HepG2 (cell line): ENCODE results near the gene CDHR5. TPM values are rescaled to one million over a fixed set of nuclear protein-coding genes. Genes with fewer than 3 reads are reported as not detected.
A peak's percentile ranks its signal among the peaks of the same experiment; 100 is the strongest.

ENCODE experiments used
- ARID4A ChIP-seq: sonication (generic); formaldehyde crosslinking; IDR thresholded peaks from 2 replicates; pipeline ENCODE4 v1.5.0; 2020; ENCODE audit warnings: mild to moderate bottlenecking, missing genetic modification reagents, borderline replicate concordance
- DNMT1 ChIP-seq: sonication (generic); formaldehyde crosslinking; IDR thresholded peaks from 2 replicates; pipeline ENCODE4 v1.5.1; 2020; ENCODE audit warnings: mild to moderate bottlenecking, missing genetic modification reagents
- DR1 ChIP-seq: sonication (generic); formaldehyde crosslinking; IDR thresholded peaks from 2 replicates; pipeline ENCODE4 v1.8.0; 2021; ENCODE audit warnings: mild to moderate bottlenecking, missing genetic modification reagents, inconsistent platforms
- GFI1 ChIP-seq: sonication (generic); formaldehyde crosslinking; IDR thresholded peaks from 2 replicates; pipeline ENCODE4 v1.5.0; 2020; ENCODE audit warnings: missing genetic modification reagents, mild to moderate bottlenecking, borderline replicate concordance
- KIAA2018 ChIP-seq: sonication (generic); formaldehyde crosslinking; IDR thresholded peaks from 2 replicates; pipeline ENCODE4 v1.5.0; 2020; ENCODE audit warnings: mild to moderate bottlenecking, missing genetic modification reagents, borderline replicate concordance
- PITX1 ChIP-seq: sonication (generic); formaldehyde crosslinking; IDR thresholded peaks from 2 replicates; pipeline ENCODE4 v1.5.1; 2020; ENCODE audit warnings: mild to moderate bottlenecking, missing genetic modification reagents
- POLR2G ChIP-seq: fragments of 200-400 bp; formaldehyde crosslinking; IDR thresholded peaks from 2 replicates; pipeline ENCODE4 v1.6.1; 2018; ENCODE audit warnings: mild to moderate bottlenecking, low read depth, low read length, moderate library complexity
- SKIL ChIP-seq: sonication (generic); formaldehyde crosslinking; IDR thresholded peaks from 2 replicates; pipeline ENCODE4 v1.8.0; 2022; ENCODE audit warnings: missing genetic modification reagents, mild to moderate bottlenecking, moderate library complexity, borderline replicate concordance
- THRA ChIP-seq: sonication (generic); formaldehyde crosslinking; IDR thresholded peaks from 2 replicates; pipeline ENCODE4 v1.4.0; 2020; ENCODE audit warnings: missing genetic modification reagents, borderline replicate concordance
- ZNF576 ChIP-seq: sonication (generic); formaldehyde crosslinking; IDR thresholded peaks from 2 replicates; pipeline ENCODE4 v1.4.0; 2020; ENCODE audit warnings: mild to moderate bottlenecking, missing genetic modification reagents
- ZNF7 ChIP-seq: IDR thresholded peaks from 2 replicates; pipeline ENCODE4 v1.6.1; 2016; ENCODE audit warnings: missing biosample characterization, missing genetic modification reagents
- polyA plus RNA-seq, 8 experiments: library from polyadenylated mRNA; depleted of rRNA in 3 of 8; stranded (reverse) in 7 of 8; unstranded in 1 of 8; fragments of >200 nt; fragmentation: Illumina TruSeq in 4 of 8; extraction: Trizol in 4 of 8; gene quantifications; 2 replicates each; pipeline versions ENCODE4 v1.2.1 to v1.2.3, GENCODE V29; 2011 to 2016; ENCODE audit warnings: low read depth in 4 of 8, missing spikeins in 1 of 8, mixed read lengths in 1 of 8; ENCODE audit not compliant: insufficient read depth in 1 of 8
- total RNA-seq, 5 experiments: library from RNA; depleted of rRNA; stranded (reverse); fragments of >200 nt; fragmentation: Illumina TruSeq; extraction: Trizol; gene quantifications; 2 replicates each; pipeline ENCODE4 v1.2.3, GENCODE V29; 2016; ENCODE audit warnings: low read depth in 1 of 5

The CDHR5 gene
- total and polyA plus RNA-seq, 2 of the 13 experiments (the other 11 are each of a cell fraction or from before 2014, with no cell fraction given): 0.46 to 0.71 TPM

GRCh38 chr11:569158-569885 lies 55.4 kb downstream of the CDHR5 start (continued):
- TF ChIP-seq ARID4A: peak; percentile 17; the same call in 1 of the 2 replicates
- TF ChIP-seq SKIL: no peak
- no peak for TF ChIP-seq GFI1 (CRISPR knock-in tag)
- TF ChIP-seq DNMT1 (CRISPR knock-in tag): no peak
- peak; percentile 73; the same call in 1 of the 2 replicates for TF ChIP-seq THRA (CRISPR knock-in tag)
- no peak for TF ChIP-seq ZNF7 (CRISPR knock-in tag)
- TF ChIP-seq POLR2G: peak; percentile 42
- peak; percentile 31; the same call in 1 of the 2 replicates for TF ChIP-seq PITX1 (CRISPR knock-in tag)
- no peak for TF ChIP-seq KIAA2018
- TF ChIP-seq ZNF576 (CRISPR knock-in tag): no peak
- no peak for TF ChIP-seq DR1 (CRISPR knock-in tag)
